Measurements from ENCODE around the gene LRMDA. TPM values are rescaled to one million over a fixed set of nuclear protein-coding genes. Genes with fewer than 3 reads are reported as not detected.

Gene LRMDA
- total and polyA plus RNA-seq, 2 of the 4 experiments (the other 2 are of a cell fraction) = 0.07 TPM; not detected in 1

DNA sequence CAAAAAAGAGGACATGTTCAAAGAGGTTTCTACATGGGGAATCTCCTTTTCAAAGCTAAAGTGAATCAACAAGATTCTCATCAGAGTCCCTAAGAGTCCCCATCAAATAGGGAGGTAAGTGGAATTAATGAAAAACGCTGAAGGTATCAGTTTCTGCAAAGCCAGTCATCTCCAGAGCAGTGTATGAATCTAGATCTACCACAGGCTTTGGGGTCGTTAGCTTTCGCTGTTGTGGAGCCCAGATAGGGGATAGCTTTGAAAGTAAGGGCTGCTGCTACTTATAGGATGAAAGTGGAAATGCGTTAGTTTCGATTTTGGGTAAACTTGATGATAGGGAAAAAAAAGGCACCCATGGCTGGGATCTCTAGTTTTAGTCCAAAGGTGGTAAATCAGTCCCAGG lies 748.4 kb downstream of the LRMDA start:
- intact Hi-C loops (cut with micrococcal nuclease) (no loop called here), dilution Hi-C loops (cut with HindIII; ENCODE audit: low sequenced_read_pairs, unreplicated experiment) (no loop called here), in situ Hi-C loops (cut with MboI; ENCODE audit: low sequenced_read_pairs) (no loop called here)
- BruUV-seq (replicated peaks) = no TSS peak
- no peak overlapping the region for H2BK20ac ChIP-seq (ENCODE audit: low read depth, low read length)
- H2AK5ac ChIP-seq (ENCODE audit: low read depth, low read length) = no peak overlapping the region
- no peak overlapping the region for H3K4me3 ChIP-seq (ENCODE audit: insufficient read depth, low read depth, low read length)
- H3K79me1 ChIP-seq (ENCODE audit: low read depth in 1 of 2, low read length in 2 of 2) = no peaks in the 10 kb centered on the region
- no peak overlapping the region for H4K91ac ChIP-seq (ENCODE audit: insufficient read depth, low read depth, low read length)
- H3K9me1 ChIP-seq (ENCODE audit: insufficient read depth, low read length) = no peaks in the 10 kb centered on the region
- no peak overlapping the region for H2BK15ac ChIP-seq (ENCODE audit: low read depth, low read length)
- no peak overlapping the region for H2BK120ac ChIP-seq (ENCODE audit: low read depth, low read length)
- H3K56ac ChIP-seq (ENCODE audit: extremely low read depth, insufficient read depth, low read length) = no peak overlapping the region
- no peak overlapping the region for H3K27ac ChIP-seq (ENCODE audit: insufficient read depth, low read length)
- no peak overlapping the region for H2BK5ac ChIP-seq (ENCODE audit: low read depth, low read length, poor library complexity, severe bottlenecking)
- ChIA-PET CTCF (no interaction called here), POLR2A (ENCODE audit: unreplicated experiment) (no interaction called here)
- no peaks in the 10 kb centered on the region for H4K20me1 ChIP-seq (ENCODE audit: insufficient read depth, low read length)
- H3K18ac ChIP-seq (ENCODE audit: low read depth, low read length) = no peak overlapping the region
- H3K9me3 ChIP-seq (ENCODE audit: control insufficient read depth, insufficient read depth, low read length) = no peaks in the 10 kb centered on the region
- no peak overlapping the region for H3K4ac ChIP-seq (ENCODE audit: low read depth, low read length)
- no peak overlapping the region for H3K9ac ChIP-seq (ENCODE audit: low read depth, low read length)
- TF ChIP-seq RFX5 (IDR thresholded peaks at IDR 0.05; ENCODE audit: low read depth, low read length) (no peak), MAFK (IDR thresholded peaks at IDR 0.05; ENCODE audit: low read depth, low read length) (no peak), POLR2A (IDR thresholded peaks at IDR 0.05; ENCODE audit: low read depth, low read length) (no peak), SMC3 (IDR thresholded peaks at IDR 0.05; ENCODE audit: low read depth, low read length) (no peak), RAD21 (IDR thresholded peaks at IDR 0.05; ENCODE audit: low read length) (no peak), FOS (IDR thresholded peaks at IDR 0.05; ENCODE audit: low read depth, low read length) (no peak), NFE2L2 (IDR thresholded peaks at IDR 0.05; ENCODE audit: low read depth, low read length) (no peak), BHLHE40 (IDR thresholded peaks at IDR 0.05; ENCODE audit: low read depth, low read length) (no peak), MAZ (IDR thresholded peaks at IDR 0.05; ENCODE audit: borderline replicate concordance, low read depth, low read length) (no peak), CHD1 (IDR thresholded peaks at IDR 0.05; ENCODE audit: low read depth, low read length) (no peak), MXI1 (IDR thresholded peaks at IDR 0.05; ENCODE audit: borderline replicate concordance, low read depth, low read length) (no peak)
- TF ChIP-seq, protein P1, sequence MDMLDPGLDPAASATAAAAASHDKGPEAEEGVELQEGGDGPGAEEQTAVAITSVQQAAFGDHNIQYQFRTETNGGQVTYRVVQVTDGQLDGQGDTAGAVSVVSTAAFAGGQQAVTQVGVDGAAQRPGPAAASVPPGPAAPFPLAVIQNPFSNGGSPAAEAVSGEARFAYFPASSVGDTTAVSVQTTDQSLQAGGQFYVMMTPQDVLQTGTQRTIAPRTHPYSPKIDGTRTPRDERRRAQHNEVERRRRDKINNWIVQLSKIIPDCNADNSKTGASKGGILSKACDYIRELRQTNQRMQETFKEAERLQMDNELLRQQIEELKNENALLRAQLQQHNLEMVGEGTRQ (IDR thresholded peaks at IDR 0.05; ENCODE audit: low read depth, low read length) = no peak
- TF ChIP-seq, protein P2, sequence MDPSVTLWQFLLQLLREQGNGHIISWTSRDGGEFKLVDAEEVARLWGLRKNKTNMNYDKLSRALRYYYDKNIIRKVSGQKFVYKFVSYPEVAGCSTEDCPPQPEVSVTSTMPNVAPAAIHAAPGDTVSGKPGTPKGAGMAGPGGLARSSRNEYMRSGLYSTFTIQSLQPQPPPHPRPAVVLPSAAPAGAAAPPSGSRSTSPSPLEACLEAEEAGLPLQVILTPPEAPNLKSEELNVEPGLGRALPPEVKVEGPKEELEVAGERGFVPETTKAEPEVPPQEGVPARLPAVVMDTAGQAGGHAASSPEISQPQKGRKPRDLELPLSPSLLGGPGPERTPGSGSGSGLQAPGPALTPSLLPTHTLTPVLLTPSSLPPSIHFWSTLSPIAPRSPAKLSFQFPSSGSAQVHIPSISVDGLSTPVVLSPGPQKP (IDR thresholded peaks at IDR 0.05; ENCODE audit: borderline replicate concordance, low read depth, low read length) = no peak
- TF ChIP-seq, protein P3, sequence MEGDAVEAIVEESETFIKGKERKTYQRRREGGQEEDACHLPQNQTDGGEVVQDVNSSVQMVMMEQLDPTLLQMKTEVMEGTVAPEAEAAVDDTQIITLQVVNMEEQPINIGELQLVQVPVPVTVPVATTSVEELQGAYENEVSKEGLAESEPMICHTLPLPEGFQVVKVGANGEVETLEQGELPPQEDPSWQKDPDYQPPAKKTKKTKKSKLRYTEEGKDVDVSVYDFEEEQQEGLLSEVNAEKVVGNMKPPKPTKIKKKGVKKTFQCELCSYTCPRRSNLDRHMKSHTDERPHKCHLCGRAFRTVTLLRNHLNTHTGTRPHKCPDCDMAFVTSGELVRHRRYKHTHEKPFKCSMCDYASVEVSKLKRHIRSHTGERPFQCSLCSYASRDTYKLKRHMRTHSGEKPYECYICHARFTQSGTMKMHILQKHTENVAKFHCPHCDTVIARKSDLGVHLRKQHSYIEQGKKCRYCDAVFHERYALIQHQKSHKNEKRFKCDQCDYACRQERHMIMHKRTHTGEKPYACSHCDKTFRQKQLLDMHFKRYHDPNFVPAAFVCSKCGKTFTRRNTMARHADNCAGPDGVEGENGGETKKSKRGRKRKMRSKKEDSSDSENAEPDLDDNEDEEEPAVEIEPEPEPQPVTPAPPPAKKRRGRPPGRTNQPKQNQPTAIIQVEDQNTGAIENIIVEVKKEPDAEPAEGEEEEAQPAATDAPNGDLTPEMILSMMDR (conservative IDR thresholded peaks at IDR 0.05; ENCODE audit: low read depth, low read length) = no peak
- no peak overlapping the region for H2AK9ac ChIP-seq (replicated peaks; ENCODE audit: low read depth, low read length, poor library complexity)
- no peaks in the 10 kb centered on the region for H3K4me1 ChIP-seq (ENCODE audit: control insufficient read depth, insufficient read depth, low read length)
- no peak overlapping the region for H3K23ac ChIP-seq (ENCODE audit: low read depth, low read length)
- H2AFZ ChIP-seq (replicated peaks; ENCODE audit: low read length, poor library complexity) = no peak overlapping the region
- no peak for DNase-seq
- WGBS, 2 experiments (ENCODE audit: extremely low coverage in 2 of 2, insufficient read length in 1 of 2) = 82% methylated on average over 2 of the region's 5 CpGs; no CpG with 5 or more reads in 1 of the 2 experiments
- ATAC-seq (ENCODE audit: low read depth) = no peak
- no peak overlapping the region for H4K5ac ChIP-seq (ENCODE audit: low read depth, low read length)
- no peak overlapping the region for H3K4me2 ChIP-seq (ENCODE audit: low read depth, low read length)
- no peak overlapping the region for H4K8ac ChIP-seq (ENCODE audit: low read depth in 2 of 2, low read length in 2 of 2)
- peaks cover 4% of the 10 kb centered on the region for H3K27me3 ChIP-seq (ENCODE audit: control insufficient read depth, insufficient read depth, low read length)
- no peaks in the 10 kb centered on the region for H3K36me3 ChIP-seq (ENCODE audit: control insufficient read depth, insufficient read depth, low read length)
- no peak overlapping the region for H3K14ac ChIP-seq (replicated peaks; ENCODE audit: low read depth, low read length)

All from IMR-90 (cell line).